Activated T-cell treated with anti-CD3 and anti-CD28 coated beads for 4 hours (primary cell): Measurements from ENCODE around the gene VDAC1.
"Not testable (repeated sequence)": the region's sequence is repeated elsewhere in the genome, so short reads cannot be mapped to it uniquely, and the experiment has no call there.

Experiments used
- DNase-seq: peaks from one replicate; pipeline ENCODE4 v3.0.0-alpha.2; 2020

VDAC1 gene

DNA sequence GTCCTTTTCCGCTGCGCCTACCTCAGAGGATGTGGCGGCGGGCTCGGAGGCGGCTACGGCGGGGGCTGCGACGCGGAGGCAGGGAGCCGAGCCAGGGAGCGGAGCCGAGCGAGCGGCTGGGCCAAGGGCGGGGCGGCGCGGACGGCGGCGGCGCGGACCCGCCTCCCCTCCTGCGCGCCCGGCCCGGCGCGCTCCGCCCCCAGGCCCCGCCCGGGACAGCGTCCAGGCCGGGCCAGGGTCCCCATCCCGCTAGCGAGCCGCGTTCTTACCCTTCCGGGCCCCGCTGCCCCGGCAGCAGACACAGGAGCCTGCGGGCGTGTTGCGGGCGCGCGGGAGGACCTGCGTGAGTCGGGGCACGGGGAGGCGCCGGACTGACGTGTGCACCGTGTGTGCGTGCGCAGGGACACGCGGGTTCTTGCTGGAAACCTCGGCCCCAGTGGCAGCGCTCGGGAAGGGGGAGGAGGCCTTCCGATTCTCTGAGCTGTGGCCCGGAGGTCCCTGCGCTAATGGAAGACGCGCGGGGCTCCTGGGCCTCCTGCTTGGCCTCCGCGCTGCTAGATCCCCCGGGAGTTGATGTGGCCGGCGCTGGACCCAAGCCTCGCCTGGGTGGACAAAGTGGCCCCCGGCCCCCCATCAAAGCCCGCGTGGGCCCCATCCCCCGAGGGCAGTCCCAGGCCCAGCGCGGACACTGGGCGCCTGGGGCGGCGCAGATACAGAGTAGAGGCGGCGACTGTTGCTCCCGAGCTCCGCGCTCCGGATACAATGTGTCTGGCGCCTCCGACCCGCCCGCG lies at the start of gene VDAC1:
VDAC1 (minus strand) TSS at position 350 of the 791 bp plus-strand sequence. CDS start 11,963 bp downstream, outside the sequence.
- DNase-seq: peak; percentile 69

DNA sequence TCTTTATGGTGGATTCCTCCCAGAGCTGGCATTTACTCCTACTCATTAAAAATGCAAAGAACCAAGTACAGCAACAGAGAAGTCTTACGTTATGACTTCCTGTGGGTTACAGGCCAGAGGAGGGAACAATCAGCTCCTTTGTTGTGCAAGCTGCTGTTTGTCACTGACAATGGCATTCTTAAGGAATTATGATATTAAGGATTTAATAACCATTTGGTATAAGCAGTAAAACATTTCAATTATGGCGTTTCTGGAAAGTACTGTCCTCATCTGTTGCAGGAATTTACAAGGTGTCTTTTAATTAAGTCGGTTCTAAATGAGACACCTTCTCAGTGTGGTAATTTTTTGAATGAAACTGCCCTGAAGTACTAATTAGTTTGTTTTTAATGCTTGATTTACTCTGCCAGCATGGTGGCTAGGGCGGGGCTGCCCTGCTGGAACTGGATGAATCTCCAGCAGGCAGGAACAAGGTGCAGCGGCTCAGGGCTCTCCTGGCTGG lies 49.1 kb upstream of the VDAC1 start:
- no peak for DNase-seq

GRCh38 chr5:134053314-134053839 lies 48.6 kb upstream of the VDAC1 start:
- DNase-seq: no peak

DNA sequence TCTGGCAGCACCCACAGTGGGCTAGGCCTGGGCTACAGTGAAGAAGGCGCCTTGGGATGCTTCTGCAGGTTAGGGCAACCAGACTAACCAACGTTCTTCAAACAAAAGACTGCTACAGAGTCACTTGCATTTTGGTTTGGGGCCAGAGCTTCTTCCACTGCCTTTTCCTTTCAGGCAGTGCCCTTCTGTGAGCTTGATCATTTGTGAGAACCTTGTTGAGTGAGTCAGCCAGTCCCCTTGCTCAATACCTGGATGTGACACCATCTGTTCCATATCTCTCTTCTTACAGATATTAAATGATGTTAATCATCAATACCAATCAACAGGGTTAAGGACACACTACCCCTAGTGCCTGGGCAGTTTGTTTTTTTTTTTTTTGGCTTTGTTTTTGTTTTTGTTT lies 46.5 kb upstream of the VDAC1 start:
- DNase-seq: no peak

- DNase-seq: no peak
Measured at GRCh38 chr5:134048864-134049263, 44.1 kb upstream of the VDAC1 start.

GRCh38 chr5:134047687-134048056 lies 42.9 kb upstream of the VDAC1 start:
- DNase-seq: no peak

DNA sequence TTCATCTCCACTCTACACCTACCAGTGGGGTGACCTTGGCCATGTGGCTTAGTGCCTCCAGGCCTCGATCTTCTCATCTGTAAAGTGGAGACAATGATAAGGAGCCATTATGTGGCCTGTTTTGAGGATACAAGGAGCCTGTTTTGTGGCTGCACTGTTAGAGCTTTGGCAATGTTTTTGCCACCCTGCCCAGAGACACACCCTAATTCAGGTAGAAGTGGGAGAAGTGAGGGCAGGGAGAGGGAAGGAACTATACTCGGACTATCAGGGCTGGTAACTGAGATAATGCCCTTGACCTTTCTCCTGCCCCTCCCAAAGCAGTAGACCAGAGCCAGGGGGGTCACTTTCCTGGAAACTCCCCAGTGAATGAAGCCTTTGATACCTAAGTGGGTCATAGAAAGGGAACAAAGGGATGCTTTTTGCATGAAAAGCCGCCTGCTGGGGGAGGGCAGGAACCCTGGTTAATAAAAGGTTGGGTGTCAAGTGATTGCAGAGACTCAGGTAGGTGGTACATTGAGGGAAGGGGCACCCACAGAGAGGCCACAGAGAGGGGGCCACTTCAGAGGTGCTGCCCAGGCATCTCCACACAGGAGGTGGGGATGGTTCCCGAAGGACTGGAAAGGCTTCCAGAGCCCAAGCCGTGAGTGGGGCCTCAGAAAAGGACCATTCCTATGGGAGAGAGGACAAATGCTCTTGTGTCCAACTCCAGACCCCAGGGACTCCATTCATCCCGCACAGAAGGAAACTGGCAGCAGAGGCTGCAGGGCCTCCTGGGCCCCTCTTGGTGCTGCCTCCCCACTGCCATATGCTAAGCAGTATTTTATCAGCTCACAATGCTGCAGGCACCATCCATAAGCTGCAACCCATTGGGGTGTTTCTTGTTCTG lies 42.3 kb upstream of the VDAC1 start:
- no peak for DNase-seq

DNA sequence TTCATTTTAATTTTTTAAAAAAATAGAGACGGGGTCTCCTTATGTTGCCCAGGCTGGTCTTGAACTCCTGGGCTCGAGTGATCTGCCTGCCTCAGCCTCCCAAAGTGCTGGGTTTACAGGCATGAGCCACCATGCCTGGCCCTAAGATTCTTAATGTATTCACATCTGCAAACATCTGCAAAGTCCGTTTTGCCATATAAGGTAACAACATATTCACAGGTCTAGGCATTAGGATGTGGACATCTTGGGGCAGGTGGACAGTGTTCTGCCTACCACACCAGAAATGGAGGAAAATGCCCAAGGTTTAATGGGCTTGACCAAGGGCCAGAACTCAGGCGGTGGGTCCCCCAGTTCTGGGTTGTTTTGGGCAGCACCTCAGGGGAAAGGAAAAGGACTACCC lies 41.6 kb upstream of the VDAC1 start:
- DNase-seq: no peak

DNA sequence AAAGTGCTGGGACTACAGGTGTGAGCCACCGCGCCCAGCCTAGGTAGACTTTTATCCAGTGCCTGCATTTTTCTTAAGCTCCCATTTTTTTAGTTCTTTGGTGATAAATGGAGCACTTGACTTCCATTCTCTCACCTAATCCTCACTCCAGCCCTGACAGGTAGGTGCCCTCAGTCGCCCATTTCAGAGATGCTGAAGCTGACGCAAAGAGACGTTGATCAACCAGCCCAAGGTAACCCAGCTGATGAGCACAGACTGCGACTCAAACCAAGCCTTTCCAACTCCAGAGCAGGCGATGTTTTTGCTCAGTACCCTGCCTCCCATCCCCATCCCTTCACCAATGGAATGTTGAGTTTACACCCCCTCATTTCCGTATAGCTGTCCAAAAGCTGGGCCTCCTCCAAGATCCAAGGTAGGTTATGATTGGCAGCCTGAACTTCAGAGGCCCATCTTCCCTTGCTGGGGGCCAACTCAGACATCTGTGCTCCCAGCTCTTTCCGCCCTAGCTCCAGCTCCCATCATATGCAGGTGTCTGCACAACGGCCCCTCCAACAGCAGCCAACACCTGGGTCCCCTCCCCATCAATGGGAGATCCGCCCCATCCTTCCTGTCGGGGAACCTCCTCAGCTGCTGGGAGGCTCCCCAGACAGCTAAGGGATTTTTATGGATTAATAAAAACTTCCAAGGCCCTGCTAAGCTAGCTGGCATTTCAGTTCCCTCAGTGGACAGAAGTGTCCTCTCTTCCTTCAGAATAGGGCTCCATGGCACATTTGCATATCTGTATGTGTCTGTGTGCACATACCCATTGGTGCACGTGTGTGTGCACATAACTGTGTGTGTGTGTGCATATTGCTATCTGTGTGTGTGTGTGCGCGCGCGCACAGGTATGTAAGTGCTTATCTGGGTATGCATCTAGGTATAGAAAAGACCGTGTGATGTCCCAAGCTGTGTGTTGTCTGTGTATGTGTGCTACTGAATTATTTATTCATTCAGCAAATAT lies 39.3 kb upstream of the VDAC1 start:
- no peak for DNase-seq

DNA sequence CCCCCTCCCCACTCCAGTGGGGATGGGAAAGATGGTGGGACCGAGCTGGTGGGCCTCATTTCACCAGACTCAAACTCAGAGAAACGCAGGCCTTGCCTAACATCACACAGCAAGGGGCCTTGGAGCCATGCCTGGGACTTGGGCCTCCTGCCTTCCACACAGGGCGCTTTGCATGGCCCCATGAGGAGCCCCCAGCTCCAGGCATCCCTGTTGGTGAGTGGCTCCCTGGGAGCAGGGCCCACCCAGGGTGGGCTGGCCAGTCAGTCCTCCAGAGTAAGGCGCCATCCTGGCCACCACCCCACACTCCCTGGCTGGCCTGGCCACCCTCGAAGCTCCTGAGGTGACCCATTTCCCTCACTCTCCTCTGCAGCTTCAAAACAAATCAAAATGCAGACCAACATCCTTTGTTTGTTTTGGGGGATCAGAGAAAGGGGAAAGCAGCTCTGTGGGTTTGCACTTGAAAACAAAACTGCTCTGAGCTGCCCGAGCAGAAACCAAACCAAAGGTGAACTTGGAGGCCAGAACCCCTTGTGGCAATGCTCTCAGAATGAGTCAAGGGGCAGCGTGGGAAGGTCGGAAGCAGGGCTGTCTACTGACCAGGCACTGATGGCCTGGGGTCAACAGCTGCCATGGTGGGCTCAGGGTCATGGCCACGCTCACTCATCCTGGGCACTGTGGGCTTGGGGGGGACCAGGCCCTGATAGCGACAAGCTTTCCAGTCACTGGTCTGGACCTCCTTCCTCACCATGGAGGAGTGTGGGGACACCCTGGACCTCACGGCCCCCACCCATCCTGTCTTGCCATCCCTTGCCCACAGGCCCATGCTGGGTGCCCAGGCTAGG lies 37.0 kb upstream of the VDAC1 start:
- DNase-seq: no peak

- no peak for DNase-seq
Measured at GRCh38 chr5:134038138-134038537, 33.4 kb upstream of the VDAC1 start.

DNA sequence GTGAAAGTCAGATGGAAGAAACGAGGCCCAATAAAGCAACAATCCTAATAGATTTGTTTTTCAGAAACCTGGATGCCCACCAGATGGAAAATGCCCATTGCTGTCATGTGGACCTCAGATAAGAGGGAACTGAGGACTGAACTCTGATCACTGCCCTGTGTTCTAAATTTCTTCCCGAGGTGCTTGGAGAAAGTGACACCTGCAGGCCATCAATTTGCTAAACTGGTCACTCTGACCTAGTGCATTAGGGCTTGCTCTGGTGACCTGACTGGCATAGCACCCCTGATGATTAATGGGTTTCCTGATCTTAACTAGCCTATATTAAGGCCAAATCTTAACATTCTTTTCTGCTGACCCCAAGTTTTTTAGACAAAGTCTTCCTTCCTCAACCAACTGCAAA lies 32.4 kb upstream of the VDAC1 start:
- DNase-seq: no peak

DNA sequence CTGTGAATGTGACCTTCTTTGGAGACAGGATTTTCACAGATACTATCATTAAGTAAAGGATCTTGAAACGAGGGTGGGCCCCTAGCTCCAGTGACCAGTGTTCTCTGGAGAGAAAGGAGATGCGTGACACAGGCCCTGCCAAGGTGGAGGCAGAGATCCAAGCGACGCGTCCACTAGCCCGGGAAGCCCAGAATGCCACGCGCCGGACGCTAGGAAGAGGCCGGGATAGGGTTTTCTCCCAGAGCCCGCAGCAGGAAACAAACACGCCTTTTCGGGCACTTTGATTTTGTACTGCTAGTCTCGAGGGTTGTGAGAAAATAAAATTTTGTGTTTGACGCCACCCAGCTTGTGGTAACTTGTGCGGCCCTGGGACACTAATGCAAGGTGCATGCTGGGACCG lies 29.6 kb upstream of the VDAC1 start:
- no peak for DNase-seq

DNA sequence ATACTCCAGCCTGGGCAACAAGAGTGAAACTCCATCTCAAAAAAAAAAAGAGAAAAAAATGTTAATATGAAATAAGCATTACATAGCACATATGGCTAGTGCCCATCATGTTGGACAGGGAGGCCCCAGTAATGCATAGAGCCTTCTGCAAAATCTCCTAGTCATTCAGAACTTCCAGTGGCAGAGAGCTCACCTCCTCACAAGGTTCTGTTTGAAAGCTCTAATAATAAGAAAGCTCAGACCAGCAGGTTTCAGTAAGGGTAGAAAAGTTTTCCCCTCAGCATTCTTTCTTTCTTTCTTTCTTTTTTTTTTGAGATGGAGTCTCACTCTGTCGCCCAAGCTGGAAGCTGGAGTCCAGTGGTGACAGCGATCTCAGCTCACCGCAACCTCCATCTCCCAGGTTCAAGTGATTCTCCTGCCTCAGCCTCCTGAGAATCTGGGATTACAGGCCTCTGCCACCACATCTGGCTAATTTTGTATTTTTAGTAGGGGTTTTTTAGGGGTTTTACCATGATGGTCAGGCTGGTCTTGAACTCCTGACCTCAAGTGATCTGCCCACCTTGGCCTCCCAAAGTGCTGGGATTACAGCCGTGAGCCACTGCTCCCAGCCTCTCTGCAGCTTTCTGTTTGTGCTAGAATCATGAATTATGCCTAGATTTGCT lies 25.7 kb upstream of the VDAC1 start:
- not testable (repeated sequence) for DNase-seq

DNA sequence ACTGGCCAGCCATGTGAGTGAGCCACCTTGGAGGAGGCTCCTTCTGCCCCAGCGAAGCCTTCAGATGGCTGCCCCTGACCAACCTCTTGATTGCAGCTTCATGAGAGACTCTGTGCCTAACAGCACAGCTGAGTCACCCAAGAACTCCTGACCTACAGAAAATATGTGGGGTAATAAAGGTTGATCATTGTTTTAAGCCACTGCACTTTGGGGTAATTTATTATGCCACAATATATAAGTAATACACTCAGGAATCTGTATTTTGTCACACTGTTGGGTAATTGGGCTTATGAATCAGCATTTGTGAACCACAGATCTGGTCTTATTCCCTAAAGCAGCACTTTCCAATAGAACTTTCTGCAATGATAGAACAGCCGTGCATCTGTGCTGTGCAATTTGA lies 24.4 kb upstream of the VDAC1 start:
- no peak for DNase-seq

DNA sequence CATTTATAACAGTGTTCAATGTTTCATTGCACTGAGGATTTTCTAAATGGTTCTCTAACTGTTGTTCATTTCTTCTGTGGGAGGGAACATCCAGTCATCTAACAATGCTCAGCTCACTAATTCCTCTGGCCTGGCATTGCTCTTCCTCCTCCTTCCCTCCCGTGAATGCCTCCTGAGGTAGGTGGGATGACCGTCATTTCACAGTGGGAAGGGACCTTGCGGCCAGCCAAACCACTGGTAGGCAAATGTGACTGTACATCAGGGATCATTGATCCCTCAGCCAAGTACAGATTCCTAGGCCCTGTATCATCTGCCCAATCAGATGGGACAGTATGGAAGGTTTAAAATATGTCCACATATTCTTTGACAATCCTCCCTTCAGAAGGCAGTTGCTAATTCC lies 23.7 kb upstream of the VDAC1 start:
- DNase-seq: no peak

DNA sequence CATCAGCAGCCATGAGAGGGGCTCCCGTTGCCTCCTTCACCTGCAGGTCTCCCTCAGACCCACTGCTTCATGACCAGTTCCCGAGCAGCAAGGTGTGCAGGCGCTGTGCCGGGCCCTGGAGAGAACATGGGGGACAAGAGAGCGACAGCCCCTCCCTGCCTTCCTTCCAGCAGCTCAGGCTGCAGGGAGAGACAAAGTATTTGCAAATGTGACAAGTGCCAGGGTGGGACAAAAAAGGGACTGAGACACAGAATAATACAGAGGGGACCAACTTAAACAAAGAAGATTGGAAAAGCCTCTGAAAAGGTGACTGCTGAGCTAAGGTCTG lies 22.5 kb upstream of the VDAC1 start:
- no peak for DNase-seq

DNA sequence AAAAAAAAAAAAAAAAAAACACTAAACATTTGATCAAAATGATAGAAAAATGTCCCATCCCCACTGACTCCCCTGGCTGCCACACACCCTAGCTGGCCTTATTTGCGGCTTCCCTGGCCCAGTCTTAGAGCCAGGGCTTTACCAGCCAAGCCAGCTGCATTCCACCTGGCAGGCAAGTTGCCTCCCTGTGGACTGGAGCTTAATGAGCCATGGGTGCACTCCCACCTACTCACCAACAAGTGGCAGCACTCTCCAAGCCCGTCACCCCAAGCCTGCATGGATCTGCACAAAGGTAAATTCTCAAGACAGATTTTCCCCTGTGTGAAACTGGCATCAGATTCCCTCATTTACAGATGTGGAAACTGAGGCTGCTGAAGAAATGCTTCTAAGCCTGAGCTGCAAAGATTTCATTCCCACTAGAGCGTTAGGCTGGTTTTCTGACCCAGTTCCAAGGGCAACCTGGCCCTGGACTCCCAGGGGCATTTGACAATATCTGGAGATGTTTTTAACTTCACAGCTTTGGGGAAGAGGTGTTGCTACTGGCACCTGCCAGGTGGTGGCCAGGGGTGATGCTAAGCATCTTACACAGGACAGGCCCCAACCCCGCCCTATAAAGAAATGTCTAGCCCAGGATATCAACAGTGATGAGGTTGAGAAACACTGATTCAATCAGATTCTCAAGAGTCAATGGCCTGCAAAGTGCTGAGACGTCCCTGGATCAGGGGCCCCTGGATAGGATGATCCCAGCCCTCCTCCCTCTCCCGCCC lies 21.9 kb upstream of the VDAC1 start:
- DNase-seq: peak; percentile 31

GRCh38 chr5:134025786-134026185 lies 21.0 kb upstream of the VDAC1 start:
- no peak for DNase-seq

- DNase-seq: no peak
Measured at GRCh38 chr5:134024811-134025210, 20.0 kb upstream of the VDAC1 start.
